Activated CD4-positive, alpha-beta T cell treated with anti-CD3 and anti-CD28 coated beads, Interleukin-2, amount 50 U/mL, for 1 hour (primary cell): ENCODE results near the gene UGT1A10.

Experiments
- DNase-seq: peaks from one replicate; pipeline ENCODE4 v3.0.0-alpha.2; 2020

Gene UGT1A10

DNA sequence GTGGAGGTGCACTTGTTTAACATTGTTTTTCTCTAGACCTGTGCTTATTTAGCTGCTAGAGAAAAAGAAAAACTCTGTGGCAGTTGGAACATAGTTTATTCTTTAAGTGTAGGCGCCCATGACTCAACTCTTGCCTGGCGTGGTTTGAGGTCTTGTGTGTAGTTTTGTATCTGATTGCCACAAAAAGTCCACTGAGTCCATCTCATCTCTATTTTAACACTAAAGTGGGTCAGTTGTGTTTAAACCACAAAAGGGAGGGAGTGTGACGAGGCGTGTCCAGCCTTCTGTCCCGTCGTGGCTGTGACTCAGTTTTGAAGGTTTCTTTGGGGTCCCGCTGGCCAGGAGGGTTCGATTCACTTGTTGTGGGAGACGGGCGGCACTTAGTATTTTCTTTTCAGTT, 20.2 kb downstream of the UGT1A10 start:
- DNase-seq: no peak

DNA sequence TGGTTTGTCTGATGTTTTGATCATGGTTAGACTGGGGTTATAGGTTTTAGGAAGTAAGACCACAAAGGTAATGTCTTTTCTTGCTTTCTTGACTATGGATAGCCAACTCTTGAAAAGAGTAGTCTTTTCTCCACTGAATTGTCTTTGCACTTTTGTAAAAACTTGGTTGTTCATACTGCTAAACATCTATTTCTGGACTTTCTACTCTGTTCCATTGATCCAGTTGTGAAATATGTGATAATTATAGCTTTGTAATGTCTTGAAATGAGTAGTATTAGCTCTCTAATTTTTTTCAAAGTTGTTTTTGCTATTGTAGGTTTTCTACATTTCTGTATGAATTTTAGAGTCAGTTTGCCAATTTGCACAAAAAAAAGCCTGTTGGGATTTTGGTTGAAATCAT, 22.4 kb downstream of the UGT1A10 start:
- DNase-seq: no peak

DNA sequence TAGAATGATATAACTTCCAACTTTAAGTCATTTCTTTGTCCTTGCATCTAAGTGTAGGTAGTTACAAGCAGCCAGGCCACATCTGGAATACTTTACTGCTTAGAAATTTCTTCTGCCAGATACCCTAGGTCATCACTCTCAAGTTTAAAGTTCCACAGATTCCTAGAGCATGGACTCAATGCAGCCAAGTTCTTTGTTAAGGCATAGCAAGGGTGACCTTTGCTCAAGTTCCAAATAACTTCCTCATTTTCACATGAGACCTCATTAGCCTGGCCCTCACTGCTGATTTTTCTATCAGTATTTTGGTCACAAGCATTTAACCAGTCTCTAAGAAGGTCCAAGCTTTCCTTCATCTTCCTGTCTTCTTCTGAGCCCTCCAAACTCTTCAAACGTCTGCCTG, 27.7 kb downstream of the UGT1A10 start:
- no peak for DNase-seq

DNA sequence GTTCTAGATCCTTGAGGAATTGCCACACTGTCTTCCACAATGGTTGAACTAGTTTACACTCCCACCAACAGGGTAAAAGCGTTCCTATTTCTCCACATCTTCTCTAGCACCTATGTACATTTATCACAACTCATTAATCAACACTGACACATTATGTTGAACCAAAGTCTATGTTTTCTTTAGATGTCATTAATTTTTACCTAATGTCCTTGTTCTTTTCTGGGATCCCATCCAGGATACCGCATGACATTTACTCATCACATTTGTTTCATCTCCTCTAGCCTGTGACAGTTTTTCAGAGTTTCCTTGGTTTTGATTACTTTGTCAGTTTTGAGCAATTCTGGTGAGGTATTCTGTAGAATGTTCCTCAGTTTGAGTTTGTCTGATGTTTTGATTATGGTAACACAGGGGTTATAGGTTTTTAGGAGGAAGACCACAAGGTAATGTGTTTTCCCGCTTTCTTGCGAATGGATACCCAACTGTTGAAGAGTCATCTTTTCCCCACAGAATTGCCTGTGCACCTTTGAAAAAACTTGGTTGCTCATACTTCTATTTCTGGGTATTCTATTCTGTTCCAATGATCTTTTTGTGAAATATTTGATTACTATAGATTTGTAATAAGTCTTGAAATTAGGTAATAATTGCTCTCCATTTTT, 32.5 kb downstream of the UGT1A10 start:
- DNase-seq: no peak

DNA sequence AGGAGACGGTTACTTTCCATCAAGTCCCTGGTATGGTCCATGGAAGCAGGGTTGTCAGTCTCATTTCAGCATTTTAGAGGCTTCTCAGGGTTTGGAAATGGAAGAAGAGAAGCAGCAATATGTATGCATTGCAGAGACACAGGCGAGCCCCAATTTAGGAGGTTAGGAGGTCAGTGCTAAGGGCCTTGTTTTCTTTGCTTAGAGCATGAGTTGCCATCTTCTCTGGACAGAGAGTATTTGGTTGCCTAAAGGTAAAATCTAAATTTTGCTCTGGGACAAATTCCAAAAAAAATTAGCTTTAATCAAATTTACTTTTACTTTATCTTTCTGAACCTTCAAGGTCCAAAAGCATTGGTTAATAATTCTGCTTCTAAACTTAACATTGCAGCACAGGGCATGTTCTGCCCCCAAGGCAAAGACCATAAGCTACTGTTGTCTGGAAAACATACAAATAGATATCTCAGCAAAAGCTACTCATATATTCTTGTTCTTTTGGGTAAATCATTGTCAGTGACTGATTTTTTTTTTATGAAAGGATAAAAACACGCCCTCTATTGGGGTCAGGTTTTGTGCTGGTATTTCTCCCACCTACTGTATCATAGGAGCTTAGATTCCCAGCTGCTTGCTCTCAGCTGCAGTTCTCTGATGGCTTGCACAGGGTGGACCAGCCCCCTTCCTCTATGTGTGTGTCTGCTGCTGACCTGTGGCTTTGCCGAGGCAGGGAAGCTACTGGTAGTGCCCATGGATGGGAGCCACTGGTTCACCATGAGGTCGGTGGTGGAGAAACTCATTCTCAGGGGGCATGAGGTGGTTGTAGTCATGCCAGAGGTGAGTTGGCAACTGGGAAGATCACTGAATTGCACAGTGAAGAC, 35.3 kb downstream of the UGT1A10 start, which contains the start of gene UGT1A9:
TSS of gene UGT1A9 (plus strand) at position 609 of the 872 bp plus-strand sequence. CDS start at position 646, 37 bp downstream.
- no peak for DNase-seq

GRCh38 chr2:233672886-233673285, 36.6 kb downstream of the UGT1A10 start:
- no peak for DNase-seq

DNA sequence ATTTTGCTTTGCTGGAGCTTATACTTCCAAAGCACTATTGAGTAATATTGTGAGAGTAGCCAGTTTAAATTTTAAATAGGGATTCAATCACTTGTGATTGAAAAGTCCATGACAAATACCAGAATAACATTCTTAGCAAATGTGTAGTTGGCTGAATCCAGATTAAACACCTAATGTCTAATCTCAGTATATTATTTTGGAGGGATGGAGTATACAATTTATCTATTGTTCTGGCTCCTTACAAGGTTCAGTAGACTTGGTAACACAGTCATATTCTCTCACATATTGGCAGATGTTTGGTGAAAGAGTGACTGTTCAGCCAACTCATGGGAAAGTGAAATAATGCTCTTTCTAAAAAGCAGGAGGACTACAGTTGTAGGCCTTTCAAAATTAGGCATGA, 37.6 kb downstream of the UGT1A10 start:
- DNase-seq: no peak

DNA sequence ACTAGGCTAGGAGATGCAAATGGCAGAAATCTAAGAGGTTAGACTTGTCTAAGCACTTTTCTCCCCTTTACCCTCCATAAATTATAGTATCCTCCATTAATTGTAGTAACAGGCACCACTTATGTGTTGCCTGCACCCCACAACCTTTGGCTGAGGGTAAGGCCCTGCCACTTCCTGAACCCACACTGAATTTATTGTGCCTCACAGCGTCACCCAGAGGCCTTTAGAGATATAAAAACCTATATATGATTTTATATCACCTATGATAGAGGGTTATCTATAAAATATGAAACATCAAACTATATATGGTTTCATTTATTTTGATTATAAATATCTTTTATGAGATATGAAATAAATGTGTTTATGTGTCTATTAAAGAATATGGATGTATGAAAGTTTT, 38.1 kb downstream of the UGT1A10 start:
- no peak for DNase-seq

DNA sequence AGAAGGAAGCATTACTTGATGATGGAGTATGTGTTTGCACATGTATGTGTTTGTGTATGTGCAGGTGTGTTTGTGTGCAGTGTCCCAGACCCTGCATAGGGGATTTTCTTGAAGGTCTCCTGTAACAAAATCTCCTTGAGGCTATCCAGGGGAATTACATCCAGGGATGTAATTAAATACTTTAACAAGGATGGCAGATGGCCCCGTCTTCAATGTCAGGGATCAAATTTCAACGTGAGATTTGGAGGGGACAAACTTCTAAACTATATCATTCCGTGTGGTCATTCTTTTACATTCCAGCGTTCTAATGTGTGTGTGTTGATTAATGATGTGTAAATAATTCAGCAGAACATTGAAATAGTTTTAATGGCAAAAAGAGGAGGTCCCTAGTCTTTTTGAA, 38.7 kb downstream of the UGT1A10 start:
- no peak for DNase-seq

GRCh38 chr2:233676046-233676445, 39.8 kb downstream of the UGT1A10 start:
- no peak for DNase-seq

DNA sequence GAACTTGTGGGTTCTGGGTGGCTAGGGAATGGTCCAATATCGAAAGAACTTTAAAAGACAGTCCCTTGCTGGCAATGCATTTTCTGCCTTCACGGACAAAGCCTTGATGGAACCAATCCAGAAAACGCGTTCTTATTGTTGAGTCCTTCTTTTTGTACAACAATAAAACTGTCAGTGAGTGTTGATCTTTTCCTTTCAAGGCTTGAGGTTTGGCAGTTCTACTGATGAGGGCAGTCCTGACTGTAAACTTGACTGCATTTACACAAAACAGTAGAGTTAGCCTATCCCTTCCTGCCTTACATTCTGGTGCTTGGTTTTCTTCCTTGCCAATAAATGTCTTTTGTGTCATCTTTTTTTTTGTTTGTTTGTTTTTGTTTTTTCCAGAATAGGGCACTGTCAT, 42.9 kb downstream of the UGT1A10 start:
- no peak for DNase-seq

DNA sequence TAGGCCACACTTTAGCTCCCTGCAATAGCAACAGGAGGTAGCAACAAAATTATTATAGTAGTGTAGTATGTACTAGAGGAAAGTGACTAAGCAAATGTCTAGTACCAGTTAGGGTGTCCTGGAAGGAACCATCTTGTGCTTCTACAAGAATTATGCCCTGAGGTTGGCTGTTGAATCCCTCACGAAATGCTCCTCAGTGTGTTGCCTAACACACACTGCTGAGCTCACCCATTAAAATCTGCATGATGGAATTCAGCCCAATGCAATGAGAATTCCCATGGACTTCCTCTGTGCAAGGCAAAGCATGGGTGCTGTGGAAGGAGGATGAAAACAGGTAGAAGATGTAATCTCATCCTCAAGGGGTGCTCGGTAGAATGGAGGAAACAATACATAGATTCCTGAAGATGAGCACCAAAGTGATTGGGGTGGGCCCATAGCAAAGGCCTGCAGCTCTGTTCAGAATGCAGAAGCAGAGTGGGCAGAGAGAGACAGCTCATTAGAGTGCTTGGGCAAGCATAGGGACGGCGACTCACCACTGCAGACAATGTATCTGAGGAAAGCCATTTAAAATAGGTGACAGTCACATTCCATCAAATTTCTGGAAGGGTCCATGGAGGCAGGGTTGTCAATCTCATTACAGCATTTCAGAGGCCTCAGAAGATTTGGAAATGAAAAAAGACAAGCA, 44.3 kb downstream of the UGT1A10 start:
- DNase-seq: no peak

GRCh38 chr2:233681521-233682099, 45.4 kb downstream of the UGT1A10 start, which contains the start of gene UGT1A7:
Gene UGT1A7 (plus strand): TSS chr2:233681901. CDS start chr2:233681938, 37 bp downstream.
- no peak for DNase-seq

GRCh38 chr2:233684640-233685039, 48.4 kb downstream of the UGT1A10 start:
- no peak for DNase-seq

DNA sequence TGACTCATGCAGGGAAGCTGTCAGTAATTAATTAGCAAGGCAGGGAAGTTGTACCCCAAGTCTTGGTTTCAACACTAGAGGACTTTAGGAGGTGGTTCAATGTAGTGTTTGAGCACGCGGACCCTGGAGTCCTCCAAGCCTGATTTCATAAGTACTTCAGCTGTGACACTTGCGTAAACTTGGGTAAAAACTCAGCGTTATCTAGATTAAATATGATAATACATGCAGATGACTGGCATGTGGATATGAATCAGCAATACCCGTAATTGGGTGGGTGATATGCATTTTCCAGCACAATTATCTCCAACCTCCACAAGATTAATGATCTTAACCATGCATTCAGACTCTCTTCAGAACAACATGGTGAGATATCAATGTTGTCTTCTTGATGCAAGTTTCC, 50.7 kb downstream of the UGT1A10 start:
- DNase-seq: no peak

- DNase-seq: no peak
Measured at GRCh38 chr2:233688341-233688740, 52.1 kb downstream of the UGT1A10 start.

DNA sequence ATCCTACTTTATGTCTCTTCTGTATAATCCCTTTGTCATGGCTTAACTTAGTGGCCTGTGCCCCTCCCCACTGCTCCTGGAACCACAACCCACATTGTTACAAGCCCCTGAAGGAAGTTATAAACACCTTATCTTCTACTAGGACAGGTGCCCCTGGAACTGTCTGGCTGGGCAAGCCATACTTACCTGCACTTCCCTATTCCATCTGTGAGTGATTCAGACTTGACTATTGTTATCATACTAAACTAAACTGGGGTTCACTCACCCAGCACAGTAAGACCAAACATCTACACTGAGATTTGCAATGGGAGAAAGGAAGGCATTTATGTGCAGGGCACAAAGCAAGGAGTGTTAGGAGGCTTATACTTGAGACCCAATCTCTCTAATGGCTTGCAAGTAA, 52.8 kb downstream of the UGT1A10 start:
- DNase-seq: no peak

DNA sequence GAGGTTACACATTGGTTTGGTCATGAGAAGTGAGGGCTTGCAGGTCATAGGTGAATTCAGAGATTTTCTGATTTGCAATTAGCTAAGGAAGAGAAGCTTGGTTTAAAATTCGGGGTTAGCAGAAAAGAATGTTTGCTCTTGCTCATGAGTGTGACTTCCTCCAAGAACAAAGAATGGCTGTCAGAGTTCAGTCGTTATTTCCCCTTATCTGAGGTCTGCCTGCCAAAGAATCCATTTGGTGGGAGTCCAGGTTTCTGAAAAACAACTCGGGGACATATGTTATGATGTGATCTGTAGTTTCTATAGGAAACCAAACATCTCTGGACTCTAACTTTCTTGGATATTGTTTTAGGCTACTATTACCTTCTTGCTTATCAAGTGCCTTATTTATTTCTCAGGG, 53.3 kb downstream of the UGT1A10 start:
- no peak for DNase-seq

DNA sequence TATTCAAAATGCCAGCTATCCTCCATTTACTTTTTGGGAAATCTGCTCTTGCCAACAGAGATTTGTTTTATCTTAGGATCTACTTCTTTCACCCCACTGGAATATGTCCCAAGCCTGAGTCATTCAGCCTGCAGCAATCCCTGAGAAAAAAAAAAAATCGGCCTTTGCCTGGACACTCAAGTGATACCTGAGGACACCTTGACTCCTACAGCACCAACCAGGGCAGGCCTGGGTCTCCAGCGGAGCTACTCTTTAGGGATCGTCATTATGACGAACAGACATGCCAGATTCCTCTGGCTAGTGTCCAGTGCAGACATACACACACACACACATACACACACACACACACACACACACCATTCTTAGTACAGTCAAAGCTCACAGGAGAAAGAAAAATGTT, 54.2 kb downstream of the UGT1A10 start:
- no peak for DNase-seq

- no peak for DNase-seq
Measured at GRCh38 chr2:233691443-233692433, 55.5 kb downstream of the UGT1A10 start.

DNA sequence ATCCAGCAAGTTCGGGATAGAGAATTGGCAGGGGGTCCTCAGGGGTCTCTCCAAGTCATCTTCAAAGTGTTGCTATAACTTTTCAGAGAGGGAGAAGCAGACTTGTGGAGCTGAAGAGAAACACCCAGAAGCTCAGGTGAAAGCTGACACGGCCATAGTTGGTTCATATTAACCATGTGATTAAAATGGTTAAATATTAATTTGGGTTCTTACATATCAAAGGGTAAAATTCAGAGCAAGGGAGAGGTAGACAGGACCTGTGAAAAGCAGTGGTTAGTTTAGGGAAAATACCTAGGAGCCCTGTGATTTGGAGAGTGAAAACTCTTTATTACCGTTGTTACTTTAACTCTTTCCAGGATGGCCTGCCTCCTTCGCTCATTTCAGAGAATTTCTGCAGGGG, 56.4 kb downstream of the UGT1A10 start, which contains the start of gene UGT1A6:
TSS of gene UGT1A6 (plus strand) at position 243 of the 400 bp plus-strand sequence. CDS start at position 358, 115 bp downstream.
- no peak for DNase-seq

- no peak for DNase-seq
Measured at GRCh38 chr2:233693963-233694362, 57.7 kb downstream of the UGT1A10 start.
